ENCODE measurements around the gene NR2F2.

The NR2F2 gene

DNA sequence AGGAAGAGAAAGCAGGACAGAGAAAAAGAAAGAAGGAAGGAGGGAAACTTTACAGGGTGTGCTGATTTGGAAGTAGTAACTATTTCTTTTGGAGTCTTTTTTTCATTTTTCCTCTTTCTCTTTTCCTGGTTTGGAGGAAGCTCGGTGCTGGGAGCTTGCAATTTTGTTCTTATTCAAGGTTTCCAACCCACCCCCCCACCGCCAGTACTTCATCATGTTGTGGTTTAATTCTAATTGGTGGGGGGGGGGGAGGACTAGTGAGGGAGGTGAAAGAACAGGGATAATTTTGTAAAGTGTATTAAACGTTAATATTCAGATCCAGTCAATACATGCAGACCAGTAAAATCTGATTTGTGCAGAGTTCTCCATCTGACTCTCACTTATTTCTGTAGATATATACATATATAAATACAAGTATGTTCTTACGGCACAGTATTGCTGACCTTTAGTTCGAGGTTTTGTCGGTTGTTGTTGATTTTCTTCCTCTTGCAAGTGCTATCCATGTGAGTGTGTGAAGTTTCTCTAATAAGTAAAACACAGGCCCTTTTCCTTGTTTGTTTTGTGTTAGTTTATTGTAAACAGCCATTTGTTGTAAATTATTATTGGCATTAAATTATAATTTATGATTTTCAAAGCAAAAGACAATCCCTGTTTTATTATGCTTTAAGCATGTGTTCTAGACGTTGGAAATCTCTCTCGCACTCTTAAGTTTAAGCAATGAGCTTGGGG, 9.3 kb downstream of the NR2F2 start:
- TF ChIP-seq SIN3A (IDR thresholded peaks at IDR 0.05; ENCODE audit: borderline replicate concordance, insufficient read depth, low read length) (no peak), POLR2AphosphoS5 (IDR thresholded peaks at IDR 0.05; ENCODE audit: low read depth, low read length) (no peak), TAF1 (IDR thresholded peaks at IDR 0.05; ENCODE audit: borderline replicate concordance, insufficient read depth, low read length) (no peak), FOXP2 (optimal IDR thresholded peaks at IDR 0.05; ENCODE audit: borderline replicate concordance, extremely low read depth, extremely low read length, insufficient read depth) (no peak)
- TF ChIP-seq, protein P1, sequence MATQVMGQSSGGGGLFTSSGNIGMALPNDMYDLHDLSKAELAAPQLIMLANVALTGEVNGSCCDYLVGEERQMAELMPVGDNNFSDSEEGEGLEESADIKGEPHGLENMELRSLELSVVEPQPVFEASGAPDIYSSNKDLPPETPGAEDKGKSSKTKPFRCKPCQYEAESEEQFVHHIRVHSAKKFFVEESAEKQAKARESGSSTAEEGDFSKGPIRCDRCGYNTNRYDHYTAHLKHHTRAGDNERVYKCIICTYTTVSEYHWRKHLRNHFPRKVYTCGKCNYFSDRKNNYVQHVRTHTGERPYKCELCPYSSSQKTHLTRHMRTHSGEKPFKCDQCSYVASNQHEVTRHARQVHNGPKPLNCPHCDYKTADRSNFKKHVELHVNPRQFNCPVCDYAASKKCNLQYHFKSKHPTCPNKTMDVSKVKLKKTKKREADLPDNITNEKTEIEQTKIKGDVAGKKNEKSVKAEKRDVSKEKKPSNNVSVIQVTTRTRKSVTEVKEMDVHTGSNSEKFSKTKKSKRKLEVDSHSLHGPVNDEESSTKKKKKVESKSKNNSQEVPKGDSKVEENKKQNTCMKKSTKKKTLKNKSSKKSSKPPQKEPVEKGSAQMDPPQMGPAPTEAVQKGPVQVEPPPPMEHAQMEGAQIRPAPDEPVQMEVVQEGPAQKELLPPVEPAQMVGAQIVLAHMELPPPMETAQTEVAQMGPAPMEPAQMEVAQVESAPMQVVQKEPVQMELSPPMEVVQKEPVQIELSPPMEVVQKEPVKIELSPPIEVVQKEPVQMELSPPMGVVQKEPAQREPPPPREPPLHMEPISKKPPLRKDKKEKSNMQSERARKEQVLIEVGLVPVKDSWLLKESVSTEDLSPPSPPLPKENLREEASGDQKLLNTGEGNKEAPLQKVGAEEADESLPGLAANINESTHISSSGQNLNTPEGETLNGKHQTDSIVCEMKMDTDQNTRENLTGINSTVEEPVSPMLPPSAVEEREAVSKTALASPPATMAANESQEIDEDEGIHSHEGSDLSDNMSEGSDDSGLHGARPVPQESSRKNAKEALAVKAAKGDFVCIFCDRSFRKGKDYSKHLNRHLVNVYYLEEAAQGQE (IDR thresholded peaks at IDR 0.05; ENCODE audit: insufficient read depth in 1 of 2, low read depth in 2 of 2, low read length in 2 of 2): no peak

DNA sequence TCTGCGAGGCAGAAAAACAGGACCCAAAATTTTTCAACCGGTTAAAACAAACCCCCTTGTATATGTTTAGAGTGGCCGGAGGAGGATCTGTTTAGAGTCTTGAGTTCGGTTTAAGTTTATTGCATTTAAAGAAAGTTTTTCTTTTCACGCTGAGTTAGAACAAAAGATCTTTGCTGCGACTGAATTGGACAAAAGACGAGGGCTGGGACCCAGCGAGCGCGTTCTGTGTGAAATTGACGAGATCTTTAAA, 9.8 kb downstream of the NR2F2 start:
- TF ChIP-seq SIN3A (IDR thresholded peaks at IDR 0.05; ENCODE audit: borderline replicate concordance, insufficient read depth, low read length) (no peak), TAF1 (IDR thresholded peaks at IDR 0.05; ENCODE audit: borderline replicate concordance, insufficient read depth, low read length) (no peak), POLR2AphosphoS5 (IDR thresholded peaks at IDR 0.05; ENCODE audit: low read depth, low read length) (no peak)

DNA sequence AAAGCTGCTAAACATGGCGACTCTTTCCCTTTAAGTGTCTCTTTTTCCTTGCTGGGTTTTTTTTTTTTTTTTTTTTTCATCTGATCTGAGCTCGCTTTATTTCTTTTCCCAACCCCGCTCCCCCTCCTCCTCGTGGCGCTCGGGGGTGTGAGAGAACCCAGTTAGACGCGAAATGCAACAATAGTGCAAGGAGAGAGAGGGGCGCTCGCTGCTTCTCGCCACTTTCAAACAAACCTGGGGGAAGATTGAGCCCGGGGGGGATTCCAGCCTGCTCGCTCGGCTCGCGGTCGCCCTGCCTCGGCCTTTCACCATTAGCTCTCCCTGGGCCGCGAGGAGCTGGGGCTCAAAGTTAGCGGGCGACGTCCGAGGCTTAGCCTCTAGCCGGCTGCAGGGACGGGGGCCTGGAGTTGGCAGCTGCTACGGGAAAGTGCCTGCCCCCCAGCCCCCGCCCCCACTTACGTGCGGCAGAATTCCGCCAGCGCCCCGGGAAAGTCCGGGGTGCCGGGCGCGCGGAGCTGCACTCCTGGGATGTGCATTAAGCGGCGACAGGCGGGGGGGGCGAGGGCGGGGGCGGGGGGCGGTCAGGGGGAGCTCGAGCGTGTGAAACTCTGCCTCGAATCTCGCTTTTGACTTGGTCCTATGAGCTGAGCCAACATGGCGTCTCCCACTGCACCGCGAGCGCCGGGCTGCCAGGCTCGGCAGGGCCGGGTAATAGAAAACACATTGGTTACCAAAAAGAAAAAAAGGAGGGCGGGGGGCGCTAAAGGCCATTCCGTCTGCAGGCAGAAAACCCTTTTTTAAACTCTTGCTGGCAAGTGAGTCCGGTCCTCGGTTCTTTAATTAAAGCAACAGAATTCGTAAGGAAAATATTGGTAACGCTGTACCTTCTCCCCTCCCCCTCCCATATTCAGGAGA, 10.4 kb downstream of the NR2F2 start:
- peak; percentile 10 for TF ChIP-seq FOXP2 (optimal IDR thresholded peaks at IDR 0.05; ENCODE audit: borderline replicate concordance, extremely low read depth, extremely low read length, insufficient read depth)
- peak; percentile 57; the same call in 1 of the 2 replicates for TF ChIP-seq SIN3A (IDR thresholded peaks at IDR 0.05; ENCODE audit: borderline replicate concordance, insufficient read depth, low read length)
- no peak; the same call in 1 of the 2 replicates for TF ChIP-seq POLR2AphosphoS5 (IDR thresholded peaks at IDR 0.05; ENCODE audit: low read depth, low read length)
- TF ChIP-seq TAF1 (IDR thresholded peaks at IDR 0.05; ENCODE audit: borderline replicate concordance, insufficient read depth, low read length): 0 out of 2 replicates have a peak, but pooled peaks have one; percentile 9

DNA sequence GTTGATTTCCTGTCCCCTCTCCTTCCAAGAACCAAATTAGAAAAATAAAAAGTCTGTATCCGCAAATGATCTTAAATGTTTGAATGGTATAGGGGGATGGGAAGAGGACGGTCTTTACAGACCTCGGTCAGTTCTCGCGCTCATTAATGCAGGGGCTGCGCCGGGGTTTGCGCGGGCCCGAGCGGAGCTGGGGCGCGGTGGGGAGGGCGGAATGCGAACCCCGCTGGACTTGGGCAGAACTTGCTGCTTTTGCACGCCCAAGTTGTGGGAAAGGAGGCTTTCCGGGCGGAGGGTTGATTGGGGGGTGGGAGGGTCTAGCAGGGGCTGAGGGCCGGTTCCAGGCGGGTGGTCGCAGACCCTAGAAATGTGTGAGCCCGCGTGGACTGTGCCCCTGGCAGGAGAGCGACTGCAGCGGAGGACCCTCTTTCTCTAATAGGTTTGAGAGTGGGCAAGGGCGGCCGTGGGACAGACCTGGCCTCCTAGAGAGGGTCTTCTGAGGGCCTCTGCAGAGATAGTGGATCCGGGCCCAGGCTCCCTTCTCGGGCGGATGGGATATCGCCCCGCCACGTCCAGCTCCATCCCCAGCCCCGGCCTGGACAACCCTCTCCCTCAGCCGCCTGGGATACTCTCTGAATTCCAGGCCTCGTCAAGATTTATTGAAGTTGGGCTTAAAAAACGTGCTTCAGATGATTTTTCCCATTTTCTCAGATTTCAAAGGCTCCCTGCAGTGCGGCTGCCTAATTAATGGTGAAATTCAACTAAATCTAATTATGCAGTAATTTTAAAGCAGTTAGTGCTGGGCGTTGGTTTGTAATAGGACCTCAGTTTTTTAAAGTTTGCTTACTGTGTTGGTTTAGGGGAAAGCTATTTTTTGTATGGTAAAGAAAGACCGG, 11.3 kb downstream of the NR2F2 start:
- no peak for TF ChIP-seq POLR2AphosphoS5 (IDR thresholded peaks at IDR 0.05; ENCODE audit: low read depth, low read length)
- no peak for TF ChIP-seq FOXP2 (optimal IDR thresholded peaks at IDR 0.05; ENCODE audit: borderline replicate concordance, extremely low read depth, extremely low read length, insufficient read depth)
- TF ChIP-seq, protein P1 (IDR thresholded peaks at IDR 0.05; ENCODE audit: insufficient read depth in 1 of 2, low read depth in 2 of 2, low read length in 2 of 2): no peak
- TF ChIP-seq TAF1 (IDR thresholded peaks at IDR 0.05; ENCODE audit: borderline replicate concordance, insufficient read depth, low read length): no peak
- no peak for TF ChIP-seq SIN3A (IDR thresholded peaks at IDR 0.05; ENCODE audit: borderline replicate concordance, insufficient read depth, low read length)

- no peak for TF ChIP-seq SIN3A (IDR thresholded peaks at IDR 0.05; ENCODE audit: borderline replicate concordance, insufficient read depth, low read length)
- TF ChIP-seq, protein P1 (IDR thresholded peaks at IDR 0.05; ENCODE audit: insufficient read depth in 1 of 2, low read depth in 2 of 2, low read length in 2 of 2): no peak
- TF ChIP-seq TAF1 (IDR thresholded peaks at IDR 0.05; ENCODE audit: borderline replicate concordance, insufficient read depth, low read length): no peak
- no peak for TF ChIP-seq POLR2AphosphoS5 (IDR thresholded peaks at IDR 0.05; ENCODE audit: low read depth, low read length)
- TF ChIP-seq FOXP2 (optimal IDR thresholded peaks at IDR 0.05; ENCODE audit: borderline replicate concordance, extremely low read depth, extremely low read length, insufficient read depth): no peak
These were observed 12.1 kb downstream of the NR2F2 start for GRCh38 chr15:96342406-96343112.

Data from PFSK-1 (cell line).